Motor neuron (in vitro differentiated cells): ENCODE results near the gene ABCF2. TPM values are rescaled to one million over a fixed set of nuclear protein-coding genes. Genes with fewer than 3 reads are reported as not detected.

Experiments used
- ATAC-seq, 8 experiments: fragments of 200-7000 bp; cut with Tn5 transposase; replicated peaks in 6 of 8; 2 replicates each; pipeline ENCODE4 v1.8.0; 2021; ENCODE audit warnings: mild to moderate bottlenecking in 8 of 8, moderate library complexity in 8 of 8
- H3K27ac ChIP-seq, 2 donors: fragments of 250-450 bp; sonication (Bioruptor Pico); 2 replicates each; pipeline ENCODE4 v1.9.0; 2021; ENCODE audit warnings: antibody characterized with exemption in 2 of 2, mild to moderate bottlenecking in 2 of 2, moderate library complexity in 1 of 2
- H3K4me1 ChIP-seq, 2 donors: fragments of 250-450 bp; sonication (Bioruptor Pico); replicated peaks in 1 of 2; 2 replicates each; pipeline ENCODE4 v1.6.1; 2021; ENCODE audit warnings: antibody characterized with exemption in 2 of 2, mild to moderate bottlenecking in 2 of 2, moderate library complexity in 1 of 2
- H3K4me3 ChIP-seq, 5 donors: fragments of 250-450 bp; sonication (Bioruptor Pico); 2 replicates each; pipeline ENCODE4 v1.9.0; 2021; ENCODE audit warnings: antibody characterized with exemption in 5 of 5, mild to moderate bottlenecking in 5 of 5, moderate library complexity in 4 of 5
- WGBS, 10 experiments: fragments of 450-650 bp; shearing (Covaris generic); methylation state at CpG; one replicate each; pipeline ENCODE4 v1.0.0; 2022; 5-methylcytosine and 5-hydroxymethylcytosine counted together
- in situ Hi-C, 9 experiments: fragments of 400-800 bp; cut with MboI; loops; one replicate each; pipeline ENCODE4 v1.15.0; 2021; ENCODE audit warnings: low sequenced_read_pairs in 9 of 9, low pct_unique_long_range_greater_than_20kb in 2 of 9; ENCODE audit not compliant: unreplicated experiment in 9 of 9
- total RNA-seq, 8 experiments: library from RNA; unstranded; fragments of 300-600 nt; gene quantifications; 2 replicates each; pipeline versions ENCODE4 v1.2.3 to v1.2.4, GENCODE V29; 2022

Gene ABCF2
- total RNA-seq, 8 experiments from 2014 or later: 22.1 to 77.3 (median 43.9) TPM

- Histone ChIP-seq H3K27ac (no peak overlapping the region), H3K4me1 (peaks cover 9 to 15% of the 10 kb centered on the region in 2 donors), H3K4me3 (no peak overlapping the region)
- ATAC-seq: no peak
- in situ Hi-C loops: no loop called here
- WGBS, 10 experiments: 60 to 86% (median 69%) methylated on average over 3 to 8 of the region's 48 CpGs; no CpG with 5 or more reads in 7 of the 10 experiments
Observed at GRCh38 chr7:151204383-151205032, 22.5 kb downstream of the ABCF2 start.

- 78 to 100% (median 85%) methylated on average over 1 to 6 of the region's 9 CpGs; no CpG with 5 or more reads in 5 of the 10 experiments for WGBS, 10 experiments
- Histone ChIP-seq H3K27ac (no peak overlapping the region), H3K4me3 (no peak overlapping the region), H3K4me1 (peaks cover 11 to 24% of the 10 kb centered on the region in 2 donors)
- in situ Hi-C loops: no loop called here
- no peak for ATAC-seq
Observed at GRCh38 chr7:151202836-151203235, 24.2 kb downstream of the ABCF2 start.

GRCh38 chr7:151201751-151202150 lies 25.3 kb downstream of the ABCF2 start:
- WGBS, 10 experiments: 60 to 97% (median 77%) methylated on average over 1 to 4 of the region's 4 CpGs; no CpG with 5 or more reads in 6 of the 10 experiments
- in situ Hi-C loops: no loop called here
- ATAC-seq: no peak
- Histone ChIP-seq H3K27ac (no peak overlapping the region), H3K4me3 (no peak overlapping the region), H3K4me1 (peaks cover 7 to 19% of the 10 kb centered on the region in 2 donors)

GRCh38 chr7:151201344-151201743 lies 25.7 kb downstream of the ABCF2 start:
- in situ Hi-C loops: no loop called here
- WGBS, 10 experiments: 17 to 100% (median 56%) methylated on average over 1 to 2 of the region's 3 CpGs; no CpG with 5 or more reads in 4 of the 10 experiments
- Histone ChIP-seq H3K4me3 (no peak overlapping the region), H3K27ac (no peak overlapping the region), H3K4me1 (peaks cover 7 to 19% of the 10 kb centered on the region in 2 donors)
- no peak for ATAC-seq

GRCh38 chr7:151198945-151199848 lies 27.8 kb downstream of the ABCF2 start:
- in situ Hi-C loops: no loop called here
- ATAC-seq: peak; percentile 44 to 91 (median 80)
- H3K4me1 ChIP-seq: peaks cover 7 to 19% of the 10 kb centered on the region in 2 donors
- H3K27ac ChIP-seq: peak overlapping the region; percentile 41 to 49
- 0 to 33% (median 17%) methylated on average over 1 to 5 of the region's 30 CpGs; no CpG with 5 or more reads in 6 of the 10 experiments for WGBS, 10 experiments
- no peak overlapping the region for H3K4me3 ChIP-seq

GRCh38 chr7:151197932-151198331 lies 29.1 kb downstream of the ABCF2 start:
- Histone ChIP-seq H3K4me1 (peaks cover 7 to 19% of the 10 kb centered on the region in 2 donors), H3K27ac (no peak overlapping the region), H3K4me3 (no peak overlapping the region)
- ATAC-seq: no peak
- in situ Hi-C loops: no loop called here

- in situ Hi-C loops: no loop called here
- Histone ChIP-seq H3K4me3 (no peak overlapping the region), H3K27ac (no peak overlapping the region), H3K4me1 (peaks cover 7 to 19% of the 10 kb centered on the region in 2 donors)
- 20 to 81% (median 53%) methylated on average over 1 to 6 of the region's 19 CpGs; no CpG with 5 or more reads in 4 of the 10 experiments for WGBS, 10 experiments
- ATAC-seq: no peak
Observed at GRCh38 chr7:151195616-151196450, 31.2 kb downstream of the ABCF2 start.

- no peak for ATAC-seq
- H3K4me3 ChIP-seq: no peak overlapping the region
- WGBS, 10 experiments: 60 to 70% (median 63%) methylated on average over 1 to 2 of the region's 7 CpGs; no CpG with 5 or more reads in 6 of the 10 experiments
- H3K4me1 ChIP-seq: peaks cover 0 to 7% of the 10 kb centered on the region in 2 donors
- H3K27ac ChIP-seq: no peak overlapping the region
- in situ Hi-C loops: no loop called here
Observed at GRCh38 chr7:151194188-151194587, 32.8 kb downstream of the ABCF2 start.

- 0 to 88% (median 80%) methylated on average over 1 to 11 of the region's 14 CpGs; no CpG with 5 or more reads in 5 of the 10 experiments for WGBS, 10 experiments
- H3K4me1 ChIP-seq: no peaks in the 10 kb centered on the region
- no peak overlapping the region for H3K27ac ChIP-seq
- peak in 3 of 8 experiments; percentile 36 to 60 (median 58) for ATAC-seq
- H3K4me3 ChIP-seq: no peak overlapping the region
- in situ Hi-C loops: no loop called here
Observed at GRCh38 chr7:151193203-151193978, 33.6 kb downstream of the ABCF2 start.

- Histone ChIP-seq H3K4me3 (no peak overlapping the region), H3K4me1 (no peaks in the 10 kb centered on the region), H3K27ac (no peak overlapping the region)
- 93% methylated on average over 6 of the region's 23 CpGs; no CpG with 5 or more reads in 9 of the 10 experiments for whole genome bisulfite sequencing, 10 experiments
- ATAC-seq: no peak
- in situ Hi-C loops: no loop called here
Observed at GRCh38 chr7:151192002-151192539, 34.9 kb downstream of the ABCF2 start.

GRCh38 chr7:151191544-151191943 lies 35.5 kb downstream of the ABCF2 start:
- Histone ChIP-seq H3K4me3 (no peak overlapping the region), H3K27ac (no peak overlapping the region), H3K4me1 (no peaks in the 10 kb centered on the region)
- 60 to 83% (median 74%) methylated on average over 1 to 7 of the region's 12 CpGs; no CpG with 5 or more reads in 5 of the 10 experiments for WGBS, 10 experiments
- no peak for ATAC-seq
- in situ Hi-C loops: no loop called here

- WGBS, 10 experiments: 25 to 92% (median 66%) methylated on average over 1 to 4 of the region's 4 CpGs
- H3K27ac ChIP-seq: no peak overlapping the region
- H3K4me1 ChIP-seq: no peaks in the 10 kb centered on the region
- in situ Hi-C loops: no loop called here
- no peak for ATAC-seq
- no peak overlapping the region for H3K4me3 ChIP-seq
Observed at GRCh38 chr7:151189038-151189437, 38.0 kb downstream of the ABCF2 start.
